IMR-90 (cell line): ENCODE measurements around the gene ZNF879. TPM values are rescaled to one million over a fixed set of nuclear protein-coding genes. Genes with fewer than 3 reads are reported as not detected.

ENCODE experiments used
- ATAC-seq: fragments of 200-7000 bp; cut with Tn5 transposase; 2 replicates; pipeline ENCODE4 v1.9.1; 2020; ENCODE audit warnings: low read depth, mild to moderate bottlenecking, moderate library complexity
- BruUV-seq: library from RNA; stranded (reverse); fragments of 400-500 nt; replicated peaks from 2 replicates; lab custom pipeline; 2021; lab: Mats Ljungman, UMichigan
- CTCF ChIA-PET: fragments of 300-600 bp; formaldehyde crosslinking; extraction: SDS; loops from one replicate; lab custom pipeline; 2021; ENCODE audit warnings: antibody characterized with exemption; lab: Yijun Ruan, JAX
- POLR2A ChIA-PET: fragments of 300-600 bp; sonication (Branson Sonifier 250); formaldehyde crosslinking; loops from one replicate; lab custom pipeline; 2022; ENCODE audit warnings: antibody characterized with exemption; ENCODE audit not compliant: unreplicated experiment; lab: Charles Lee
- DNase-seq: peaks from one replicate; pipeline ENCODE4 v3.0.0; 2013
- H2AFZ ChIP-seq: replicated peaks from 2 replicates; pipeline ENCODE3; 2013; ENCODE audit warnings: low read length, mild to moderate bottlenecking; ENCODE audit not compliant: poor library complexity
- H2AK5ac ChIP-seq: 2 replicates; pipeline ENCODE4 v1.6.1; 2013; ENCODE audit warnings: low read depth, low read length, inconsistent platforms
- H2AK9ac ChIP-seq: replicated peaks from 2 replicates; pipeline ENCODE3; 2013; ENCODE audit warnings: mild to moderate bottlenecking, low read depth, low read length, moderate library complexity; ENCODE audit not compliant: poor library complexity
- H2BK120ac ChIP-seq: 2 replicates; pipeline ENCODE4 v1.6.1; 2013; ENCODE audit warnings: low read depth, low read length, inconsistent platforms
- H2BK15ac ChIP-seq: 3 replicates; pipeline ENCODE4 v1.6.1; 2013; ENCODE audit warnings: low read depth, low read length, inconsistent platforms
- H2BK20ac ChIP-seq: 2 replicates; pipeline ENCODE4 v1.6.1; 2013; ENCODE audit warnings: low read depth, mild to moderate bottlenecking, inconsistent platforms, low read length, moderate library complexity
- H2BK5ac ChIP-seq: 2 replicates; pipeline ENCODE4 v1.6.1; 2013; ENCODE audit warnings: mild to moderate bottlenecking, low read depth, low read length, inconsistent platforms; ENCODE audit not compliant: poor library complexity, severe bottlenecking
- H3K14ac ChIP-seq: replicated peaks from 2 replicates; pipeline ENCODE4 v1.6.1; 2013; ENCODE audit warnings: low read depth, low read length, inconsistent platforms
- H3K18ac ChIP-seq: 2 replicates; pipeline ENCODE4 v1.6.1; 2013; ENCODE audit warnings: low read depth, low read length, control low read depth
- H3K23ac ChIP-seq: 2 replicates; pipeline ENCODE4 v1.6.1; 2013; ENCODE audit warnings: low read depth, low read length, inconsistent platforms
- H3K27ac ChIP-seq: 2 replicates; pipeline ENCODE4 v1.5.1; 2013; ENCODE audit warnings: mild to moderate bottlenecking, control low read depth, low read length; ENCODE audit not compliant: insufficient read depth
- H3K27me3 ChIP-seq: 2 replicates; pipeline ENCODE4 v1.6.1; 2013; ENCODE audit warnings: low read length; ENCODE audit not compliant: control insufficient read depth, insufficient read depth
- H3K36me3 ChIP-seq: 2 replicates; pipeline ENCODE4 v1.6.1; 2013; ENCODE audit warnings: low read length, mixed read lengths; ENCODE audit not compliant: control insufficient read depth, insufficient read depth
- H3K4ac ChIP-seq: 2 replicates; pipeline ENCODE4 v1.6.1; 2013; ENCODE audit warnings: low read depth, low read length, inconsistent platforms
- H3K4me1 ChIP-seq: 2 replicates; pipeline ENCODE4 v1.6.1; 2013; ENCODE audit warnings: low read length, mixed read lengths; ENCODE audit not compliant: control insufficient read depth, insufficient read depth
- H3K4me2 ChIP-seq: 2 replicates; pipeline ENCODE4 v1.6.1; 2013; ENCODE audit warnings: low read depth, mild to moderate bottlenecking, control low read depth, low read length, moderate library complexity
- H3K4me3 ChIP-seq: 2 replicates; pipeline ENCODE4 v1.5.1; 2013; ENCODE audit warnings: low read depth, mild to moderate bottlenecking, control low read depth, low read length, moderate library complexity; ENCODE audit not compliant: insufficient read depth
- H3K56ac ChIP-seq: 2 replicates; pipeline ENCODE4 v1.6.1; 2013; ENCODE audit warnings: low read length, inconsistent platforms; ENCODE audit not compliant: insufficient read depth; ENCODE audit errors: extremely low read depth
- H3K79me1 ChIP-seq, 2 experiments: 2 replicates each; pipeline ENCODE4 v1.6.1; 2013; ENCODE audit warnings: low read length in 2 of 2, inconsistent platforms in 1 of 2, low read depth in 1 of 2
- H3K9ac ChIP-seq: 2 replicates; pipeline ENCODE4 v1.6.1; 2013; ENCODE audit warnings: low read depth, low read length, control low read depth
- H3K9me1 ChIP-seq: 2 replicates; pipeline ENCODE4 v1.6.1; 2013; ENCODE audit warnings: low read length, inconsistent platforms; ENCODE audit not compliant: insufficient read depth
- H3K9me3 ChIP-seq: 2 replicates; pipeline ENCODE4 v1.6.1; 2013; ENCODE audit warnings: low read length; ENCODE audit not compliant: control insufficient read depth, insufficient read depth
- H4K20me1 ChIP-seq: 2 replicates; pipeline ENCODE4 v1.6.1; 2013; ENCODE audit warnings: low read length, inconsistent platforms; ENCODE audit not compliant: insufficient read depth
- H4K5ac ChIP-seq: 2 replicates; pipeline ENCODE4 v1.6.1; 2013; ENCODE audit warnings: mild to moderate bottlenecking, low read depth, low read length, control low read depth
- H4K8ac ChIP-seq, 2 experiments: 2 replicates each; pipeline ENCODE4 v1.6.1; 2013; ENCODE audit warnings: low read depth in 2 of 2, low read length in 2 of 2, control low read depth in 1 of 2, inconsistent platforms in 1 of 2
- H4K91ac ChIP-seq: 2 replicates; pipeline ENCODE4 v1.6.1; 2013; ENCODE audit warnings: low read depth, low read length, inconsistent platforms; ENCODE audit not compliant: insufficient read depth
- BHLHE40 ChIP-seq: fragments of 150-350 bp; IDR thresholded peaks from 2 replicates; pipeline ENCODE4 v1.6.1; 2016; ENCODE audit warnings: mild to moderate bottlenecking, low read depth, low read length
- RAD21 ChIP-seq: IDR thresholded peaks from 2 replicates; pipeline ENCODE4 v1.6.1; 2012; ENCODE audit warnings: low read length, improper control_type of control experiment
- WGBS, 2 experiments: methylation state at CpG; one replicate each; pipeline versions ENCODE4 v1.1.5 to v1.1.7; 2013; ENCODE audit warnings: missing lambda C conversion rate in 2 of 2; ENCODE audit not compliant: insufficient read length in 1 of 2; ENCODE audit errors: extremely low coverage in 2 of 2; 5-methylcytosine and 5-hydroxymethylcytosine counted together
- dilution Hi-C: fragments of 300-500 bp; cut with HindIII; formaldehyde crosslinking; loops from one replicate; pipeline ENCODE4 v1.14.3; 2018; ENCODE audit warnings: low sequenced_read_pairs; ENCODE audit not compliant: unreplicated experiment
- in situ Hi-C: fragments of 300-500 bp; cut with MboI; formaldehyde crosslinking; loops from 3 replicates; pipeline ENCODE4 v1.14.3; 2019; ENCODE audit warnings: low sequenced_read_pairs, inconsistent platforms, mixed read lengths
- intact Hi-C: fragments of 100-400 bp; cut with micrococcal nuclease; formaldehyde crosslinking; loops from 2 replicates; pipeline ENCODE4 v1.10.0; 2022
- polyA plus RNA-seq, 3 experiments: library from polyadenylated mRNA; depleted of rRNA; stranded (reverse); fragments of >200 nt; gene quantifications; 2 replicates each; pipeline ENCODE4 v1.2.3, GENCODE V29; 2012; ENCODE audit warnings: low replicate concordance in 1 of 3
- total RNA-seq: library from RNA; depleted of rRNA; stranded (reverse); fragments of >200 nt; gene quantifications from 2 replicates; pipeline ENCODE4 v1.2.3, GENCODE V29; 2012

Gene ZNF879
- total and polyA plus RNA-seq, 2 of the 4 experiments (the other 2 are of a cell fraction): 1.4 to 3.4 TPM

DNA sequence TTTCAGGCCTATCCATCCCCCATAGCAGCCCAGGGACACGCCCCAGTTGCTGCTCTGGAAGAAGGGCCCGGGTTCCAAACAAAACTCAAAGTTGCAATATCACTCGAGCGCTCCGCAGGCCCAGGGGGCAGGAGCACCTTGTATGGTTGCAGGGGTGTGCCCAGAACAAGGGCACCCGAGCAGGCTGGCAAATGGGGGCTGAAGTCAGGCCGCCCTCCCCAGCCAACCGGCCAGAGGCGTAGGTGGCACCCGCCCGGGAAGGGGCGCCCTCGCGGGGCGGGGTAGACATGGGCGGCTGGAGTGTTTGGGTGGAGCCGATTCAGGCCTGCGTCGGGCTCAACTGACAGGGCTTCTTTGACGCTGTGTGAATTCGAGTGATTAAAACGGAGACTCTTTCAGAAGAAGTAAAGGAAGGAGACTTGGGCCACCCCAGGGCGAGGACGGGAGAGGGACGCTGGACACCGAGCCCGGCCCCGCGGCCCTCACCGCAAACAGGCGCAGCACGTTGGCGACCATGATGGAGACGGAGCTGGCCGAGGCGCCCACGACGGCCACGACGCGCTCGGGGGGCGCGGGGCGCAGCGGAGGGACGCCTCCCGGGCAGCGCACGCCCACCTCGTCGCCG lies 29.5 kb upstream of the ZNF879 start:
- no peak overlapping the region for H2AK5ac ChIP-seq
- no peak overlapping the region for H3K56ac ChIP-seq
- H2BK20ac ChIP-seq: no peak overlapping the region
- no peak overlapping the region for H4K5ac ChIP-seq
- H2AK9ac ChIP-seq: no peak overlapping the region
- ChIA-PET POLR2A (no interaction called here), CTCF (no interaction called here)
- no peak overlapping the region for H3K4ac ChIP-seq
- no peak overlapping the region for H2BK15ac ChIP-seq
- no peak overlapping the region for H4K8ac ChIP-seq
- TF ChIP-seq BHLHE40: no peak
- TF ChIP-seq RAD21: no peak
- no peak overlapping the region for H3K9ac ChIP-seq
- H4K91ac ChIP-seq: no peak overlapping the region
- 12% methylated on average over 29 of the region's 53 CpGs; no CpG with 5 or more reads in 1 of the 2 experiments for WGBS, 2 experiments
- no peak overlapping the region for H2BK120ac ChIP-seq
- no peak overlapping the region for H3K27ac ChIP-seq
- peaks cover 58% of the 10 kb centered on the region for H3K9me3 ChIP-seq
- H3K4me3 ChIP-seq: no peak overlapping the region
- no peaks in the 10 kb centered on the region for H3K79me1 ChIP-seq
- H2BK5ac ChIP-seq: no peak overlapping the region
- H3K14ac ChIP-seq: no peak overlapping the region
- H3K9me1 ChIP-seq: no peaks in the 10 kb centered on the region
- H4K20me1 ChIP-seq: no peaks in the 10 kb centered on the region
- dilution Hi-C loops (no loop called here), intact Hi-C loops (no loop called here), in situ Hi-C loops (no loop called here)
- H3K36me3 ChIP-seq: no peaks in the 10 kb centered on the region
- no peak overlapping the region for H3K23ac ChIP-seq
- no TSS peak for BruUV-seq
- DNase-seq (no peak), ATAC-seq (no peak)
- H2AFZ ChIP-seq: no peak overlapping the region
- no peak overlapping the region for H3K4me2 ChIP-seq
- peaks cover 2% of the 10 kb centered on the region; the same call in 1 of the 2 replicates for H3K27me3 ChIP-seq
- no peaks in the 10 kb centered on the region for H3K4me1 ChIP-seq
- H3K18ac ChIP-seq: no peak overlapping the region
